ENCODE data around the gene MYO16.

MYO16 gene

GRCh38 chr13:109105899-109106298, 476.5 kb downstream of the MYO16 start:
- no peak overlapping the region for H3K4me3 ChIP-seq (ENCODE audit: low read depth, low read length)
- no peaks in the 10 kb centered on the region for H3K36me3 ChIP-seq (ENCODE audit: control insufficient read depth in 2 of 2, insufficient read depth in 1 of 2, low read length in 2 of 2)
- H3K4me1 ChIP-seq (ENCODE audit: control insufficient read depth, insufficient read depth, low read length): no peaks in the 10 kb centered on the region
- TF ChIP-seq SCRT2 (tag by site-specific recombination; IDR thresholded peaks at IDR 0.05) (no peak), SP2 (tag by site-specific recombination; IDR thresholded peaks at IDR 0.05) (no peak)
- TF ChIP-seq, protein P1, sequence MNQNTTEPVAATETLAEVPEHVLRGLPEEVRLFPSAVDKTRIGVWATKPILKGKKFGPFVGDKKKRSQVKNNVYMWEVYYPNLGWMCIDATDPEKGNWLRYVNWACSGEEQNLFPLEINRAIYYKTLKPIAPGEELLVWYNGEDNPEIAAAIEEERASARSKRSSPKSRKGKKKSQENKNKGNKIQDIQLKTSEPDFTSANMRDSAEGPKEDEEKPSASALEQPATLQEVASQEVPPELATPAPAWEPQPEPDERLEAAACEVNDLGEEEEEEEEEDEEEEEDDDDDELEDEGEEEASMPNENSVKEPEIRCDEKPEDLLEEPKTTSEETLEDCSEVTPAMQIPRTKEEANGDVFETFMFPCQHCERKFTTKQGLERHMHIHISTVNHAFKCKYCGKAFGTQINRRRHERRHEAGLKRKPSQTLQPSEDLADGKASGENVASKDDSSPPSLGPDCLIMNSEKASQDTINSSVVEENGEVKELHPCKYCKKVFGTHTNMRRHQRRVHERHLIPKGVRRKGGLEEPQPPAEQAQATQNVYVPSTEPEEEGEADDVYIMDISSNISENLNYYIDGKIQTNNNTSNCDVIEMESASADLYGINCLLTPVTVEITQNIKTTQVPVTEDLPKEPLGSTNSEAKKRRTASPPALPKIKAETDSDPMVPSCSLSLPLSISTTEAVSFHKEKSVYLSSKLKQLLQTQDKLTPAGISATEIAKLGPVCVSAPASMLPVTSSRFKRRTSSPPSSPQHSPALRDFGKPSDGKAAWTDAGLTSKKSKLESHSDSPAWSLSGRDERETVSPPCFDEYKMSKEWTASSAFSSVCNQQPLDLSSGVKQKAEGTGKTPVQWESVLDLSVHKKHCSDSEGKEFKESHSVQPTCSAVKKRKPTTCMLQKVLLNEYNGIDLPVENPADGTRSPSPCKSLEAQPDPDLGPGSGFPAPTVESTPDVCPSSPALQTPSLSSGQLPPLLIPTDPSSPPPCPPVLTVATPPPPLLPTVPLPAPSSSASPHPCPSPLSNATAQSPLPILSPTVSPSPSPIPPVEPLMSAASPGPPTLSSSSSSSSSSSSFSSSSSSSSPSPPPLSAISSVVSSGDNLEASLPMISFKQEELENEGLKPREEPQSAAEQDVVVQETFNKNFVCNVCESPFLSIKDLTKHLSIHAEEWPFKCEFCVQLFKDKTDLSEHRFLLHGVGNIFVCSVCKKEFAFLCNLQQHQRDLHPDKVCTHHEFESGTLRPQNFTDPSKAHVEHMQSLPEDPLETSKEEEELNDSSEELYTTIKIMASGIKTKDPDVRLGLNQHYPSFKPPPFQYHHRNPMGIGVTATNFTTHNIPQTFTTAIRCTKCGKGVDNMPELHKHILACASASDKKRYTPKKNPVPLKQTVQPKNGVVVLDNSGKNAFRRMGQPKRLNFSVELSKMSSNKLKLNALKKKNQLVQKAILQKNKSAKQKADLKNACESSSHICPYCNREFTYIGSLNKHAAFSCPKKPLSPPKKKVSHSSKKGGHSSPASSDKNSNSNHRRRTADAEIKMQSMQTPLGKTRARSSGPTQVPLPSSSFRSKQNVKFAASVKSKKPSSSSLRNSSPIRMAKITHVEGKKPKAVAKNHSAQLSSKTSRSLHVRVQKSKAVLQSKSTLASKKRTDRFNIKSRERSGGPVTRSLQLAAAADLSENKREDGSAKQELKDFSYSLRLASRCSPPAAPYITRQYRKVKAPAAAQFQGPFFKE (tag by site-specific recombination; IDR thresholded peaks at IDR 0.05; ENCODE audit: borderline replicate concordance): no peak
- TF ChIP-seq, protein P2, sequence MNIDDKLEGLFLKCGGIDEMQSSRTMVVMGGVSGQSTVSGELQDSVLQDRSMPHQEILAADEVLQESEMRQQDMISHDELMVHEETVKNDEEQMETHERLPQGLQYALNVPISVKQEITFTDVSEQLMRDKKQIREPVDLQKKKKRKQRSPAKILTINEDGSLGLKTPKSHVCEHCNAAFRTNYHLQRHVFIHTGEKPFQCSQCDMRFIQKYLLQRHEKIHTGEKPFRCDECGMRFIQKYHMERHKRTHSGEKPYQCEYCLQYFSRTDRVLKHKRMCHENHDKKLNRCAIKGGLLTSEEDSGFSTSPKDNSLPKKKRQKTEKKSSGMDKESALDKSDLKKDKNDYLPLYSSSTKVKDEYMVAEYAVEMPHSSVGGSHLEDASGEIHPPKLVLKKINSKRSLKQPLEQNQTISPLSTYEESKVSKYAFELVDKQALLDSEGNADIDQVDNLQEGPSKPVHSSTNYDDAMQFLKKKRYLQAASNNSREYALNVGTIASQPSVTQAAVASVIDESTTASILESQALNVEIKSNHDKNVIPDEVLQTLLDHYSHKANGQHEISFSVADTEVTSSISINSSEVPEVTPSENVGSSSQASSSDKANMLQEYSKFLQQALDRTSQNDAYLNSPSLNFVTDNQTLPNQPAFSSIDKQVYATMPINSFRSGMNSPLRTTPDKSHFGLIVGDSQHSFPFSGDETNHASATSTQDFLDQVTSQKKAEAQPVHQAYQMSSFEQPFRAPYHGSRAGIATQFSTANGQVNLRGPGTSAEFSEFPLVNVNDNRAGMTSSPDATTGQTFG (tag by site-specific recombination; IDR thresholded peaks at IDR 0.05; ENCODE audit: borderline replicate concordance): no peak
- H3K9me3 ChIP-seq (ENCODE audit: control insufficient read depth, insufficient read depth, low read depth, low read length): no peaks in the 10 kb centered on the region
- no peak overlapping the region for H3K27ac ChIP-seq (ENCODE audit: extremely low read depth, low read depth, low read length)
- ChIA-PET POLR2A (no interaction called here), CTCF (no interaction called here)

- TF ChIP-seq KLF7 (tag by site-specific recombination; IDR thresholded peaks at IDR 0.05; ENCODE audit: borderline replicate concordance) (no peak), ZNF791 (tag by site-specific recombination; IDR thresholded peaks at IDR 0.05) (no peak), FEZF1 (tag by site-specific recombination; IDR thresholded peaks at IDR 0.05) (no peak), ZNF362 (tag by site-specific recombination; IDR thresholded peaks at IDR 0.05) (no peak), ZFP69B (tag by site-specific recombination; IDR thresholded peaks at IDR 0.05) (no peak), ZBTB17 (tag by site-specific recombination; IDR thresholded peaks at IDR 0.05) (no peak), ZNF221 (tag by site-specific recombination; IDR thresholded peaks at IDR 0.05; ENCODE audit: borderline replicate concordance) (no peak), HOXC10 (CRISPR knock-in tag; IDR thresholded peaks at IDR 0.05) (no peak), ZNF677 (tag by site-specific recombination; IDR thresholded peaks at IDR 0.05) (no peak), ZNF76 (tag by site-specific recombination; IDR thresholded peaks at IDR 0.05; ENCODE audit: borderline replicate concordance, low read depth) (no peak), ZNF335 (tag by site-specific recombination; conservative IDR thresholded peaks at IDR 0.05) (no peak), IKZF3 (tag by site-specific recombination; IDR thresholded peaks at IDR 0.05) (no peak), ZFP41 (tag by site-specific recombination; IDR thresholded peaks at IDR 0.05; ENCODE audit: borderline replicate concordance) (no peak), ZNF146 (tag by site-specific recombination; IDR thresholded peaks at IDR 0.05) (no peak), MYNN (tag by site-specific recombination; IDR thresholded peaks at IDR 0.05; ENCODE audit: borderline replicate concordance) (no peak), ZBTB6 (tag by site-specific recombination; IDR thresholded peaks at IDR 0.05) (no peak)
- Histone ChIP-seq H3K4me3 (ENCODE audit: low read depth, low read length) (no peak overlapping the region), H3K36me3 (ENCODE audit: control insufficient read depth in 2 of 2, insufficient read depth in 1 of 2, low read length in 2 of 2) (no peaks in the 10 kb centered on the region), H3K27ac (ENCODE audit: extremely low read depth, low read depth, low read length) (no peak overlapping the region), H3K4me1 (ENCODE audit: control insufficient read depth, insufficient read depth, low read length) (no peaks in the 10 kb centered on the region), H3K9me3 (ENCODE audit: control insufficient read depth, insufficient read depth, low read depth, low read length) (no peaks in the 10 kb centered on the region)
- ChIA-PET POLR2A (interaction anchor here (0.6 kb wide), 1 partner anchor 18 kb away, joined by 3 read pairs; no protein-coding TSS in a partner anchor), CTCF (interaction anchor here (0.6 kb wide), 1 partner anchor 1005 kb away, joined by 4 read pairs; no protein-coding TSS in a partner anchor)
Measured at GRCh38 chr13:109110159-109110558, 480.7 kb downstream of the MYO16 start.

All from HEK293 (cell line).